Activated naive CD4-positive, alpha-beta T cell (primary cell): ENCODE data around the gene YPEL2.
"Not testable (repeated sequence)": the region's sequence is repeated elsewhere in the genome, so short reads cannot be mapped to it uniquely, and the experiment has no call there.

Experiments used
- DNase-seq, 4 experiments: peaks; one replicate each; lab custom pipeline; 2025; lab: John Stamatoyannopoulos, UW

Gene YPEL2

GRCh38 chr17:59406808-59407381 lies 75.4 kb downstream of the YPEL2 start:
- no peak for DNase-seq

DNA sequence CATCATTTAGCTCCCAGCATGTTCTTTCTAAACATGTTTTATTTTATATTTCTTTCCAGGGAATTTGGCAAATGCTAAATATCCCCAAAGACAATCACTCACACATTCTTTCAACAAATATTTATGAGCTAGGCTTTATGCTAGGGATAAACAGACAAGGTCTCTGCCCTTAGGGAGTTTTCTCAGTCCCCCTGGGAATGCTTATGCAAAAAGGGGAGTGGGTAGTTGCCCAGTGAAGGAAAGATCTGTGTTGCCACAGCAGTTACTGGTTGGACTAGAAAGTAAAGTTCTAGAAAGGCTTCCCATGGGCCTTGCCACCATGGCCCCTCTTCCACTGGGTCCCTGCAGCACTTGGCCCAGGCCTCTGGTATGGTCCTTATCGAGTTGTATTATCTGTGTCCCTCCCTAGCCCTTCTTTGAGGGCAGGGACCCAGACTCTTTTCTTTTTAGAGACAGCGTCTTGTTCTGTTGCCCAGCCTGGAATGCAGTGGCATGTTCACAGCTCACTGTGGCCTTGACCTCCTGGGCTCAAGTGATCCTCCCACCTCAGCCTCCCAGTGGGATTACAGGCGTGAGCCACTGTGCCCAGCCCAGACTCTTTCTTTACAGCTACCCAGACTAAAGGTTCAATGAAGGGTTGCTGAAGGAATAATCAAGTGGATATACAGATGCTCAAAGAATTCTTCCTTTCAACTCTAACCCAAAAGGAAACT lies 78.0 kb downstream of the YPEL2 start:
- DNase-seq, result no peak

DNA sequence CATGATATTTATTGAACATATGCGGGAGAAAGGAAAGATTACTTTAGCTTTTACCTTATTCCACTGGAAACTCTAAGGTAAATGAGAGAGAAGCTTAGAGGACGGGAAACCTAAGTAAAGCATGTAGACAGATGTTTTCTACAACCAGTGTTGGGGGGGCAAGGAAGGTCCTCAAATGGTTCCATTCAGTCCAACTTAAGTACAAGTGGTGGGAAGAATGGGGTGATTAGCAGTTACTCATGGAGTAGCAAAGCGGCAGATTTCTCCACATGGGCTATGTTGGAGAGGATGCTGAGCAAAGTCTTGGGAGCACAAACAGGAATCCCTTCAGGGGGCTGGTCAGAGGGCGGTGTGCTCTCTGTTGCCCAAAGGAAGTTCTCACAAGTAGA lies 78.6 kb downstream of the YPEL2 start:
- no peak for DNase-seq

DNA sequence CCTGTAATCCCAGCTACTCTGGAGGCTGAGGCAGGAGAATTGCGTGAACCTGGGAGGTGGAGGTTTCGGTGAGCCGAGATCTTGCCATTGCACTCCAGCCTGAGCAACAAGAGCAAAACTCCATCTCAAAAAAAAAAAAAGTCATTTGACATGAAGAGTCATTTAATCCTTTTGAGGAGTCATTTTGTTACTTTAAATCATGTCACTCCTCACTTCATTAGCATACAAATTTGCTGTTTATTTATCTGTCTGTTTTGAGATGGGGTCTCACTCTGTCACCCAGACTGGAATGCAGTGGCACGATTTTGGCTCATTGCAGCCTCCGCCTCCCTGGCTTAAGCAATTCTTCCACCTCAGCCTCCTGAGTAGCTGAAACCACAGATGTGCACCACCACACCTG lies 81.0 kb downstream of the YPEL2 start:
- DNase-seq, result not testable (repeated sequence)

DNA sequence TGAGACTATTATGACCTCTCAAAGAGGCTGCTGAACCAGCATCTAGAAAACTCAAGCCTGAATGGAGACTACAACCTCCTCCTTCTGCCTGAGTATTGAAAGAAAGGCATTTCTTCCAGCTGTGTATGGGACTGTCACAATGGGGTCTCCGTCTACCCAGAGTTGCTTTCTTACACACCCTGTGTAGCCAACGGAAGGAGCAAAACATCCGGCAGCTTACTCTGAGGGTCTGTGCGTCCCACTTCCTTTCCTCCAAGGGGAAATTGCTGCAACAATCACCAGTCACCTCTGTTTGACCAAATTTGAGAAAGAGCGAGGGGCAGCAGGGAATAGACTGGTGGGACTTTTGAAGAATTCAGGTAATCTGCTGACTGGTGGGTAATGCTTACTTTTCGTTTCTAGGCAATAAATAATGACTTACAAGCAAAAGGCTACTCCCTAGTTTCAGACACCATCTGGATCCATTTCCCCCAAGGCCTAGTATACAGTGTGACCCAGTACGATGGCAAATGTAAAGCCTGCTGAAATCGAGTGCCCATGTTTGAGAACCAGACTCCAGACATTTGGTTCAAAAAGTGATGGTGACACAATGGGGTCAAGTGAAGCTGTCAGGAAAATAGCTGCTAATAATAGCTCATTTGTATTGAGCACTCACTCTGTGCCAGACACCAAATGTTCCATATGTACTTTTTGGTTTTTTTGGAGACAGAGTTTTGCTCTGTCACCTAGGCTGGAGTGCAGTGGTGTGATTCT lies 81.7 kb downstream of the YPEL2 start:
- no peak for DNase-seq

- DNase-seq, result no peak
Observed at GRCh38 chr17:59415397-59415796, 83.9 kb downstream of the YPEL2 start.

GRCh38 chr17:59416184-59416583 lies 84.7 kb downstream of the YPEL2 start:
- DNase-seq, result no peak

- DNase-seq, result no peak
Observed at GRCh38 chr17:59417452-59417851, 86.0 kb downstream of the YPEL2 start.

- DNase-seq, result no peak
Observed at GRCh38 chr17:59418732-59419166, 87.3 kb downstream of the YPEL2 start.

DNA sequence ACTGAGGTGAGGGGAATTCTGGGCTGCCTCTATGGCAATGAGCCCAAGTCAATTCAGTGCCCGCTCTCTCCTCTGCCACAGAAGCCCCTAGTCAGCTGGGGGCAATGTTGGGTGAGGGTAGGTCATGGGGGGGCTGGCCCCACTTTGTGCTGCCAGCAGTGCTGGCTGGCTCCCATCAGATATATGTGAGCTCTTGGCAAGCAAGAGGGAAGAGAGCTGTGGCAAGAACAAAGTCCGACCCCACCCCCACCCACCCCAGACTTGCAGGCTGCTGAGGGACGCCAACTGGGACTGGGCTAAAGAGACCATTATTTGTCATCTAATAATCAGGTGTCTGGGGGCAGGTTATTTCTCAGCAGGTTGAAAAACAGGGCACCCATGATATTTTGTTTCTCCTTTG lies 89.4 kb downstream of the YPEL2 start:
- DNase-seq, result no peak

DNA sequence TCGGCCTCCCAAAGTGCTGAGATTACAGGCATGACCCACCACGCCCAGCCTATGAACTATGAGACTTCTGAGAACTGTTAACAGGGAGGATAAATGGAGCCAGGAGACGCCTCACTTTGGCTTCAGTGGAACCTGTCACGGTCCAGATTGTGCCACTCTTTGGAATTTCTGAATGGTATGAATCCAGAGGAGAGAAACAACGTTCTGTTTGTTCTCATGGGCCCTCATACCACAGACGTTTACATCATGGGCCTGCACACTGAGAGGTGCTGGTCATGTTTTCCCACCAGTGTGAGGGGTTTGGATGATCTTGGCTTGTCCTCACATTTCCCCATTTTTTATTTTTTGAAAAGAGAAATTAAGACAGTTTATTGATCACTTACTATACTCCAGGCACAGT lies 90.3 kb downstream of the YPEL2 start:
- DNase-seq, result no peak

DNA sequence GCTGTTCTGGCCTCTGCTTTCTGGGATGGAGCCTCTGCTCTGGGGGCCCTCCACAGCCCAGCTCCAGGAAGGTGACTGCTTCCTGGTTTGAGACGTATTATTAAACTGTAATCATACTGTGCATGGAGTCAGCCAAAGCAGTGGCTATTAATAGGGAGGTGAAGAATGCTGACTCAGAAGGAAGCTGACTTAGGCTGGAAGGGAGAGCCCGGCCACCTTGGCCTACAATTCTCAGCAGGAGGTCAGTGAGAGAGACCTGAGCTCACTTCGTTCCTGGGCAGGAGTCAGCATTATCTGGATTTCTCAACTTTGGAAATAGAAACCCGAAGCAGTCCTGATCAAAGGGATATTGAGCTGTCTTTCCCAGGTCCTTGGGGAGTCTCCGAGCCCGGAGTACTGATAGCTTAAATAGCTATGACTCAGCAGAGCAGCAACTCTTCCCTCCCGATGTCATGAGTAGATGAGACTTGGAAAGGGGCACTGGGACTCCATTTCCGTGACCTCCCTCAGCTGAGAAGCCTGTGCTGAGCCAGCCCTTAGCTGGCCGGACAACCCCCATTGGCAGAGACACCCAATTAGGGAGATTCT lies 91.8 kb downstream of the YPEL2 start:
- DNase-seq, result no peak

GRCh38 chr17:59423903-59424302 lies 92.4 kb downstream of the YPEL2 start:
- no peak for DNase-seq

DNA sequence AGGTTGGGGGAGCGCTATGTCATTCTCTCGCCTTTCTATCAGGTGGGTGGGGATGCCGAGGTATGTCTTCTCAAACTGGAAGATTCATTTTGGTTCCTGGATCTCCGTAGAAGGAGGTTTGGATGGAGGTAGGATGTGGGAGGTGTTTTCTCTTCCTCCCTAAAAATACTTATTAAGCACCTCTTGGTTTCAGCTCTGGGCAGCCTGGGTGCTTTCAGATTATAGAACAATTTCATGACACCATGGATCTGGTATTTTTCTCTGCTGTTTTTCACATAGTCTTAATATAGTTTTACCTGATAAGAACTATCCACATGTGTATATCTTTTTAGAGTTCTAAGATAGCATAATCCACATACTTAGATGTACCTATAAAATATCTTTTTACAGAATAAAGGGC lies 92.9 kb downstream of the YPEL2 start:
- no peak for DNase-seq

- no peak for DNase-seq
Observed at GRCh38 chr17:59425085-59425931, 93.9 kb downstream of the YPEL2 start.

GRCh38 chr17:59426031-59426430 lies 94.6 kb downstream of the YPEL2 start:
- DNase-seq, result no peak

DNA sequence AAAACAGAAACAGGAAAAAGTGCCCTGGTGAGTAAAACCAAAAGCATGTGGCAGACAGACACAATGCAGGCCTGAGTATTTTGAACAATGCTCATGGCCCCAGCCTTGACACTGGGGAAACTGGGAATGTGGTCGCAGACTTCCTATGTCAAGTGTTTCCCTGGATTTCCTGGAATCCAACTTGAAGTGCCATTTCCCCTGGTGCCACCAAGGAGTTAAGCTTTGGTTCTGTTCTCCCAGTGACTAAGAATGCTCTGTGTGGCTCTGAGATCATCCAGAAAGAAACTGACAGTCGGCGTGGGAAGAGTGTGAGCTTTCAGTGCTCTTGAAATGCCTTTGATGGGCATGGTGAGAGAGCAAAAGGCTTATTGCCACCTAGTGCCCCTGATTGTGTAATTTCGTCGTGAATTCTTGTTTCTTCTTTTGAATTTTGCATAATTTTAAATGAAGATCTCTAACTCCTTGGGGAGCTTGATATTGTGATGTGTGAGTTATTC lies 96.0 kb downstream of the YPEL2 start:
- DNase-seq, result no peak

DNA sequence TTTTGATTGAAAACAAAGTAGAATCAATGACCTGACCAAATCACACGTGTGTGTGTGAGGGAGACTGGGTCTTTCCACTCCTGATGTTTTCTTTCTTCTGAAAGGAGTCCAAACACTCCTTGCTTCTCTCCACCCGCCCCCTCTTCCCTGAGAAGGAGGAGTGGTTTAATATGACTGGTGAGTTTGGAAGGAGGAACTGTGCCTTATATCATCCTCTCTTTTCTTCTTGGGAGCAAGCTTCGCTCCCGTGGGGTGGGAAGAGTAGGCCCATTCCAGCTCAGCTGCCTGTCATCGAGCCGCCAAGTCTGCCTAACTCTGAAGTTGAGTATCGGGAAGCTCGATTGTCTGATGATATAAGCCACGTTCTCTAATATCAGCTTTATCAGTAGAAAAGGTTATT lies 96.5 kb downstream of the YPEL2 start:
- no peak for DNase-seq

GRCh38 chr17:59428916-59429485 lies 97.5 kb downstream of the YPEL2 start:
- no peak for DNase-seq

DNA sequence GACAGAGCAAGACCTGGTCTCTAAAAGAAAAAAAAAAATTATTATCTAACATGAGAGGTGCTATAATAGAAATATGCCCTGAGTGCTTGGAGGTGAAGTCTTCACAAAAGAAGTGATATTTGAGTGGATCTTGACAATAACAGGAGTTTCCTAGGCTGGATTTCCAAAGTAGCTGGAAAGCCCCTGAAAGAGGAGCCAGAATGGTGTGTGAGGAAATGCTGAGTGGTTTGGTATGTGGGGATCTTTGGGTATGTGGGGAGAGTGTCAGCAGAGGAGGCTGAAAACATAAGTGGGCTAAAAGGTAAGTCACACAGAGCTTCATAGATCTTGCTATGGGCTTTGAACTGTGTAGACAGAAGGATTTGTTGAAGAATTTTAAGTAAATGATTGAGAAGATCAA lies 100.1 kb downstream of the YPEL2 start:
- DNase-seq, result no peak

GRCh38 chr17:59432657-59433056 lies 101.2 kb downstream of the YPEL2 start:
- DNase-seq, result no peak
